COLO829 (cell line): Measurements from ENCODE around the gene CYP2U1.
A peak's percentile ranks its signal among the peaks of the same experiment; 100 is the strongest.

ENCODE experiments used
- DNase-seq: peaks from one replicate; pipeline ENCODE4 v3.0.0; 2012; ENCODE audit warnings: low spot score

Gene CYP2U1

GRCh38 chr4:107987916-107988762 lies 56.8 kb downstream of the CYP2U1 start:
- no peak for DNase-seq

GRCh38 chr4:107988763-107989035 lies 57.4 kb downstream of the CYP2U1 start:
- no peak for DNase-seq

GRCh38 chr4:107989162-107989536 lies 57.8 kb downstream of the CYP2U1 start:
- DNase-seq = no peak

- DNase-seq = peak; percentile 95
Observed at GRCh38 chr4:107989537-107990386, 58.4 kb downstream of the CYP2U1 start, which contains the start of gene HADH. Gene HADH, plus strand, starts transcription at chr4:107989889. Its CDS starts 44 bp downstream, at chr4:107989933.

- no peak for DNase-seq
Observed at GRCh38 chr4:107991945-107992630, 60.7 kb downstream of the CYP2U1 start.

- no peak for DNase-seq
Observed at GRCh38 chr4:107993969-107994368, 62.6 kb downstream of the CYP2U1 start.

GRCh38 chr4:107994894-107995293 lies 63.5 kb downstream of the CYP2U1 start:
- no peak for DNase-seq

- no peak for DNase-seq
Observed at GRCh38 chr4:107996949-107997788, 65.8 kb downstream of the CYP2U1 start.

- DNase-seq = peak; percentile 58
Observed at GRCh38 chr4:107997794-107998193, 66.4 kb downstream of the CYP2U1 start.

GRCh38 chr4:107999932-108000539 lies 68.7 kb downstream of the CYP2U1 start:
- no peak for DNase-seq

- DNase-seq = no peak
Observed at GRCh38 chr4:108001540-108002135, 70.3 kb downstream of the CYP2U1 start.
